Panc1 (cell line): Measurements from ENCODE around the gene ATP10A. TPM values are rescaled to one million over a fixed set of nuclear protein-coding genes. Genes with fewer than 3 reads are reported as not detected.

Source experiments
- ATAC-seq: fragments of 200-7000 bp; cut with Tn5 transposase; 2 replicates; pipeline ENCODE4 v1.9.1; 2020; ENCODE audit warnings: mild to moderate bottlenecking, moderate library complexity
- BruUV-seq: library from RNA; stranded (reverse); fragments of 400-500 nt; replicated peaks from 2 replicates; lab custom pipeline; 2021; lab: Mats Ljungman, UMichigan
- CTCF ChIA-PET: fragments of 300-600 bp; sonication (Branson Sonifier 250); formaldehyde crosslinking; loops from one replicate; lab custom pipeline; 2022; ENCODE audit warnings: antibody characterized with exemption; lab: Charles Lee
- POLR2A ChIA-PET: fragments of 300-600 bp; sonication (Branson Sonifier 250); formaldehyde crosslinking; loops from one replicate; lab custom pipeline; 2022; ENCODE audit warnings: antibody characterized with exemption; lab: Charles Lee
- DNase-seq: peaks from one replicate; pipeline ENCODE4 v3.0.0-alpha.2; 2010; ENCODE audit warnings: low read depth, low spot score
- H3K27ac ChIP-seq: 2 replicates; pipeline ENCODE4 v1.5.1; 2011; ENCODE audit warnings: mild to moderate bottlenecking, low read length, inconsistent platforms
- H3K27me3 ChIP-seq: fragments of 200-500 bp; sonication (Bioruptor generic); 2 replicates; pipeline ENCODE4 v1.6.0; 2014; ENCODE audit warnings: low read length, inconsistent platforms; ENCODE audit not compliant: control insufficient read depth, insufficient read depth
- H3K36me3 ChIP-seq: fragments of 200-500 bp; sonication (Bioruptor generic); 2 replicates; pipeline ENCODE4 v1.5.1; 2014; ENCODE audit warnings: inconsistent platforms, mild to moderate bottlenecking, low read length, moderate library complexity; ENCODE audit not compliant: control insufficient read depth, insufficient read depth
- H3K4me1 ChIP-seq: 2 replicates; pipeline ENCODE4 v1.5.1; 2011; ENCODE audit warnings: inconsistent platforms, mild to moderate bottlenecking, low read length, moderate library complexity; ENCODE audit not compliant: control insufficient read depth, insufficient read depth
- H3K4me3 ChIP-seq, 2 experiments: 2 replicates each; pipeline ENCODE4 v1.5.1; 2011 to 2012; ENCODE audit warnings: low read depth in 2 of 2, low read length in 2 of 2, mild to moderate bottlenecking in 2 of 2, inconsistent platforms in 1 of 2, moderate library complexity in 1 of 2
- H3K9me3 ChIP-seq: fragments of 200-500 bp; sonication (Bioruptor generic); 2 replicates; pipeline ENCODE4 v1.5.1; 2014; ENCODE audit warnings: low read depth, mild to moderate bottlenecking, inconsistent platforms, low read length, moderate library complexity; ENCODE audit not compliant: control insufficient read depth, insufficient read depth
- POLR2AphosphoS5 ChIP-seq: IDR thresholded peaks from 2 replicates; pipeline ENCODE4 v1.6.1; 2012; ENCODE audit warnings: mild to moderate bottlenecking, low read depth, low read length, moderate library complexity
- SIN3A ChIP-seq: IDR thresholded peaks from 2 replicates; pipeline ENCODE4 v1.6.1; 2012; ENCODE audit warnings: low read depth, mild to moderate bottlenecking, low read length, moderate library complexity, borderline replicate concordance; ENCODE audit not compliant: insufficient read depth
- TCF7L2 ChIP-seq: IDR thresholded peaks from 2 replicates; pipeline ENCODE4 v1.6.1; 2011; ENCODE audit warnings: mild to moderate bottlenecking, low read depth, low read length, inconsistent platforms
- in situ Hi-C: cut with HindIII; loops from 2 replicates; pipeline ENCODE4 v1.10.0; 2016; ENCODE audit warnings: low sequenced_read_pairs, low pct_unique_long_range_greater_than_20kb
- intact Hi-C: fragments of 100-400 bp; cut with micrococcal nuclease; formaldehyde crosslinking; loops from one replicate; pipeline ENCODE4 v1.10.0; 2022; ENCODE audit not compliant: unreplicated experiment
- total RNA-seq: library from RNA; stranded (reverse); gene quantifications from one replicate; pipeline ENCODE4 v1.2.1, GENCODE V29; 2021; ENCODE audit not compliant: unreplicated experiment
- TF ChIP-seq, protein P1 (sequence below), 2 experiments: IDR thresholded peaks; 2 replicates each; pipeline ENCODE4 v1.6.1; 2011 to 2012; ENCODE audit warnings: low read depth in 2 of 2, control low read depth in 1 of 2, low read length in 1 of 2, mild to moderate bottlenecking in 1 of 2, moderate library complexity in 1 of 2; ENCODE audit not compliant: insufficient read depth in 1 of 2
- TF ChIP-seq, protein P2 (sequence below): fragments of 450-650 bp; IDR thresholded peaks from 2 replicates; pipeline ENCODE4 v1.5.1; 2017; ENCODE audit warnings: mild to moderate bottlenecking

ATP10A gene
- total RNA-seq, 1 experiment from 2014 or later, result 0.31 TPM

DNA sequence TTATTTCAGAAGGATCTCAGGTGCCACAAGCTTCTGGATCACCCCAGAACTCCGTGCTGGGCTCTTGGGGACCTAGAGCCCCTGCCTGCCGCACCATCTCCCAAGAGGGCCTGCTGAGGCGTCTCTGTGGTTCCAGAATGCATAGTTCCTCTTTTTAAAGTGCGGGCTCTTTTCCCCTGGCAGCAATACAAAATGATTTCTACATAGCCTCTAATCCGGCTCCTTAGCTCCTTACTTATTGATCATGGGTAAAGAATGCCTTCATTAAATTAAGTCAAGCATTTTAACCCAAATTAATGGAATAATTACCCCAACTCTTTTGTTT is 121.9 kb downstream of the ATP10A start:
- DNase-seq (no peak), ATAC-seq (no peak)
- Histone ChIP-seq H3K27me3 (no peaks in the 10 kb centered on the region), H3K36me3 (no peaks in the 10 kb centered on the region), H3K4me1 (no peaks in the 10 kb centered on the region), H3K9me3 (no peaks in the 10 kb centered on the region), H3K4me3 (no peak overlapping the region), H3K27ac (no peak overlapping the region)
- in situ Hi-C loops (no loop called here), intact Hi-C loops (no loop called here)
- no TSS peak for BruUV-seq
- TF ChIP-seq SIN3A (no peak), POLR2AphosphoS5 (no peak), TCF7L2 (no peak)
- POLR2A ChIA-PET, result no interaction called here
- CTCF ChIA-PET, result no interaction called here

DNA sequence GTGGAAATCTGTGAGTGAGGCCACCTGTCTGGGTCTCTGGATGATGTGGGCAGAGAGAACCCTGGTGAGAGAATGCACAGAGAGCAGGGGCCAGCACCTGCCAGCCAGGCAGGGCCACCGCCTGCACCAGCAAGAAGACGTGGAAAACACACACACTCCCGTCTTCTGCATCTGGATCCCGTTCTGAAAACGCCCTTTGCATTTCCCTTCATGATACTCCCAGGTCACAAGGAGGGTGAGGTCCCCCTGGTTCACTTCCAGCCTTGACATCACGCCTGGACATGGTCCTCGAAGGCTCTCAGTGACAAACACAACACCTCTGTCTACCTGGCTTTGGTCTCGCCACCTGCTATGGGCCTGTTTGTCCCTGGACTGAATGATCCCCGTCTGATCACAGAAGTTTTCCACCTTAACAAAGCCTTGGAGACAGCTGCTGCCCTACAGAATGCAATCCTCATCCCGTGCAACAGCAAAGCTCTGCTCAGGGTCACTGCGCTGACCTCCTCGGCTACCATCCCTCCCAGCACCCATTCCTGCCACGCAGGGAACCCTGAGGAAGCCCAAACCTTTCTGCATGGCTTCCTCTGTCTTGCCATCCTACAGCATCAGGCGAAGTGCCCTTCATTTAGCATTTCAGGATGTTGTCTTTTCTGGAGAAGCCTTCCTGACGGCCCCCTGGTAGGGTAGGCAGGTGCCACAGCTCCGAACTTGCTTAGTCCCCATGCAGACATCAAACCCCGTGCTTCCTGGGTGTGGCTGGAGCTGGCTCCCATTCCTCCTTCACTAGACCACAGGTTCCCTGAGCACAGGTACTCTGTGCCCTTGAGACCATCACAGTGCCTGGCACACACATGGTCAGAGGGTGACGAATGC is 122.5 kb downstream of the ATP10A start:
- intact Hi-C loops, result no loop called here
- no peaks in the 10 kb centered on the region for H3K36me3 ChIP-seq
- BruUV-seq, result no TSS peak
- ChIA-PET CTCF (no interaction called here), POLR2A (no interaction called here)
- TF ChIP-seq, protein P1, sequence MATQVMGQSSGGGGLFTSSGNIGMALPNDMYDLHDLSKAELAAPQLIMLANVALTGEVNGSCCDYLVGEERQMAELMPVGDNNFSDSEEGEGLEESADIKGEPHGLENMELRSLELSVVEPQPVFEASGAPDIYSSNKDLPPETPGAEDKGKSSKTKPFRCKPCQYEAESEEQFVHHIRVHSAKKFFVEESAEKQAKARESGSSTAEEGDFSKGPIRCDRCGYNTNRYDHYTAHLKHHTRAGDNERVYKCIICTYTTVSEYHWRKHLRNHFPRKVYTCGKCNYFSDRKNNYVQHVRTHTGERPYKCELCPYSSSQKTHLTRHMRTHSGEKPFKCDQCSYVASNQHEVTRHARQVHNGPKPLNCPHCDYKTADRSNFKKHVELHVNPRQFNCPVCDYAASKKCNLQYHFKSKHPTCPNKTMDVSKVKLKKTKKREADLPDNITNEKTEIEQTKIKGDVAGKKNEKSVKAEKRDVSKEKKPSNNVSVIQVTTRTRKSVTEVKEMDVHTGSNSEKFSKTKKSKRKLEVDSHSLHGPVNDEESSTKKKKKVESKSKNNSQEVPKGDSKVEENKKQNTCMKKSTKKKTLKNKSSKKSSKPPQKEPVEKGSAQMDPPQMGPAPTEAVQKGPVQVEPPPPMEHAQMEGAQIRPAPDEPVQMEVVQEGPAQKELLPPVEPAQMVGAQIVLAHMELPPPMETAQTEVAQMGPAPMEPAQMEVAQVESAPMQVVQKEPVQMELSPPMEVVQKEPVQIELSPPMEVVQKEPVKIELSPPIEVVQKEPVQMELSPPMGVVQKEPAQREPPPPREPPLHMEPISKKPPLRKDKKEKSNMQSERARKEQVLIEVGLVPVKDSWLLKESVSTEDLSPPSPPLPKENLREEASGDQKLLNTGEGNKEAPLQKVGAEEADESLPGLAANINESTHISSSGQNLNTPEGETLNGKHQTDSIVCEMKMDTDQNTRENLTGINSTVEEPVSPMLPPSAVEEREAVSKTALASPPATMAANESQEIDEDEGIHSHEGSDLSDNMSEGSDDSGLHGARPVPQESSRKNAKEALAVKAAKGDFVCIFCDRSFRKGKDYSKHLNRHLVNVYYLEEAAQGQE (IDR thresholded peaks at IDR 0.05; ENCODE audit: insufficient read depth in 1 of 2, low read depth in 2 of 2, low read length in 1 of 2), result no peak
- TF ChIP-seq POLR2AphosphoS5 (no peak), SIN3A (no peak), TCF7L2 (no peak)
- TF ChIP-seq, protein P2, sequence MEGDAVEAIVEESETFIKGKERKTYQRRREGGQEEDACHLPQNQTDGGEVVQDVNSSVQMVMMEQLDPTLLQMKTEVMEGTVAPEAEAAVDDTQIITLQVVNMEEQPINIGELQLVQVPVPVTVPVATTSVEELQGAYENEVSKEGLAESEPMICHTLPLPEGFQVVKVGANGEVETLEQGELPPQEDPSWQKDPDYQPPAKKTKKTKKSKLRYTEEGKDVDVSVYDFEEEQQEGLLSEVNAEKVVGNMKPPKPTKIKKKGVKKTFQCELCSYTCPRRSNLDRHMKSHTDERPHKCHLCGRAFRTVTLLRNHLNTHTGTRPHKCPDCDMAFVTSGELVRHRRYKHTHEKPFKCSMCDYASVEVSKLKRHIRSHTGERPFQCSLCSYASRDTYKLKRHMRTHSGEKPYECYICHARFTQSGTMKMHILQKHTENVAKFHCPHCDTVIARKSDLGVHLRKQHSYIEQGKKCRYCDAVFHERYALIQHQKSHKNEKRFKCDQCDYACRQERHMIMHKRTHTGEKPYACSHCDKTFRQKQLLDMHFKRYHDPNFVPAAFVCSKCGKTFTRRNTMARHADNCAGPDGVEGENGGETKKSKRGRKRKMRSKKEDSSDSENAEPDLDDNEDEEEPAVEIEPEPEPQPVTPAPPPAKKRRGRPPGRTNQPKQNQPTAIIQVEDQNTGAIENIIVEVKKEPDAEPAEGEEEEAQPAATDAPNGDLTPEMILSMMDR, result no peak
- no peak overlapping the region for H3K4me3 ChIP-seq
- H3K4me1 ChIP-seq, result no peaks in the 10 kb centered on the region
- DNase-seq (no peak), ATAC-seq (no peak)
- H3K27ac ChIP-seq, result no peak overlapping the region
- H3K9me3 ChIP-seq, result no peaks in the 10 kb centered on the region
- in situ Hi-C loops, result no loop called here
- H3K27me3 ChIP-seq, result no peaks in the 10 kb centered on the region

DNA sequence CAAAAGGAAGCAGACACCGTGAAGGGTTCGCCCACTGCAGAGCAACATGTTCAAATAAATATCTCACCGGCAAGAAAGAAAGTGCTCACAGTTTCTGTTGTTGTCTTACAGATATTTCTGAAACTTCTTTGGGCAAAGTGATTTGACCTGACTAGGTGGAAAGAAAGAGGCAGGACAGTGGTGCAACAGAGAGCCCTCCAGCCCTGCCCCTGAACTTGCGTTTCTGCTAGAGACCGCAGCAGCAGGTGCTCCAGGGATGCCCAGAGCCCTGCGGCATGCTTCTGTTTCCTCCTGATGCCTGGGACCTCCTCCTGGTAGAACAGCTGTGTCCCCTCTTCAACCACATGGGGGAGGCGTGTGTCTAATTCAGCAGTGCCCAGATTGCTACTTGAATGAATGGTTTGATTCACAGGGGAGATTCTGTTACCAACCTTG is 123.4 kb downstream of the ATP10A start:
- no TSS peak for BruUV-seq
- 0 out of 2 replicates have a peak, but pooled peaks have one; percentile 56 for ATAC-seq
- Histone ChIP-seq H3K27me3 (no peaks in the 10 kb centered on the region), H3K27ac (no peak overlapping the region), H3K36me3 (no peaks in the 10 kb centered on the region), H3K9me3 (no peaks in the 10 kb centered on the region), H3K4me3 (no peak overlapping the region), H3K4me1 (no peaks in the 10 kb centered on the region)
- ChIA-PET CTCF (no interaction called here), POLR2A (no interaction called here)
- DNase-seq, result no peak
- intact Hi-C loops, result no loop called here
- in situ Hi-C loops, result no loop called here
- no peak for TF ChIP-seq SIN3A
- TF ChIP-seq, protein P1 (IDR thresholded peaks at IDR 0.05; ENCODE audit: insufficient read depth in 1 of 2, low read depth in 2 of 2, low read length in 1 of 2), result no peak
- TF ChIP-seq, protein P2, result no peak
- TF ChIP-seq TCF7L2, result no peak
- TF ChIP-seq POLR2AphosphoS5, result no peak
